ENCODE data around the gene TSKU. TPM values are rescaled to one million over a fixed set of nuclear protein-coding genes. Genes with fewer than 3 reads are reported as not detected.
"Not testable (repeated sequence)": the region's sequence is repeated elsewhere in the genome, so short reads cannot be mapped to it uniquely, and the experiment has no call there.

TSKU gene
- total RNA-seq, 4 donors from 2014 or later = 140 to 385 (median 202) TPM

DNA sequence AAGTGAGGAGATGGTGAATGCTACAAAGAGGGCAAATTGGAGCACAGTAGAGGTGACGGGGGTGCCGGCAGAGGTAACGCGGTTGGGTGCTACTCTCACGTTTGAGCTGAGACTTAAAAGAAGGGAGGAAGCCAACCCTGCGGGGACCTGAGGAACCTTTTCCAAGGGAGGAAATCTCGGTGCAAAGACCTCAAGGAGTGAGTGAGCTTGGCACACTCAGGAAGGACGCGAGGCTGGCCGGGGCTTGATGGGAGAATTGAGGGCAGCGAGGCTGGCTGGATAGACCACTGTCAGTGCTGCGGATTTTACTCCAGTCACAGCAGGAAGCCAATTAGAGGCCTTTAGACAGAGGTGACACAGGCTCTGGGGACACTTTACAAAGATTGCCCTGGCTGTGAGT lies 25.0 kb downstream of the TSKU start:
- H3K27me3 ChIP-seq = no peaks in the 10 kb centered on the region
- TF ChIP-seq POLR2A (IDR thresholded peaks at IDR 0.05) (no peak), EP300 (IDR thresholded peaks at IDR 0.05) (no peak)
- TF ChIP-seq, protein P1, sequence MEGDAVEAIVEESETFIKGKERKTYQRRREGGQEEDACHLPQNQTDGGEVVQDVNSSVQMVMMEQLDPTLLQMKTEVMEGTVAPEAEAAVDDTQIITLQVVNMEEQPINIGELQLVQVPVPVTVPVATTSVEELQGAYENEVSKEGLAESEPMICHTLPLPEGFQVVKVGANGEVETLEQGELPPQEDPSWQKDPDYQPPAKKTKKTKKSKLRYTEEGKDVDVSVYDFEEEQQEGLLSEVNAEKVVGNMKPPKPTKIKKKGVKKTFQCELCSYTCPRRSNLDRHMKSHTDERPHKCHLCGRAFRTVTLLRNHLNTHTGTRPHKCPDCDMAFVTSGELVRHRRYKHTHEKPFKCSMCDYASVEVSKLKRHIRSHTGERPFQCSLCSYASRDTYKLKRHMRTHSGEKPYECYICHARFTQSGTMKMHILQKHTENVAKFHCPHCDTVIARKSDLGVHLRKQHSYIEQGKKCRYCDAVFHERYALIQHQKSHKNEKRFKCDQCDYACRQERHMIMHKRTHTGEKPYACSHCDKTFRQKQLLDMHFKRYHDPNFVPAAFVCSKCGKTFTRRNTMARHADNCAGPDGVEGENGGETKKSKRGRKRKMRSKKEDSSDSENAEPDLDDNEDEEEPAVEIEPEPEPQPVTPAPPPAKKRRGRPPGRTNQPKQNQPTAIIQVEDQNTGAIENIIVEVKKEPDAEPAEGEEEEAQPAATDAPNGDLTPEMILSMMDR (IDR thresholded peaks at IDR 0.05) = no peak
- H3K4me1 ChIP-seq = peaks cover 0 to 34% (median 8%) of the 10 kb centered on the region in 4 donors
- WGBS, 2 donors = 88 to 91% methylated on average over 12 of the region's 12 CpGs
- no peaks in the 10 kb centered on the region for H3K36me3 ChIP-seq
- H3K9me3 ChIP-seq = no peaks in the 10 kb centered on the region
- no peak for DNase-seq (ENCODE audit: low spot score in 2 of 2)
- peak overlapping the region in 2 of 4 donors; percentile 44 to 66 for H3K27ac ChIP-seq
- H3K4me3 ChIP-seq = no peak overlapping the region

DNA sequence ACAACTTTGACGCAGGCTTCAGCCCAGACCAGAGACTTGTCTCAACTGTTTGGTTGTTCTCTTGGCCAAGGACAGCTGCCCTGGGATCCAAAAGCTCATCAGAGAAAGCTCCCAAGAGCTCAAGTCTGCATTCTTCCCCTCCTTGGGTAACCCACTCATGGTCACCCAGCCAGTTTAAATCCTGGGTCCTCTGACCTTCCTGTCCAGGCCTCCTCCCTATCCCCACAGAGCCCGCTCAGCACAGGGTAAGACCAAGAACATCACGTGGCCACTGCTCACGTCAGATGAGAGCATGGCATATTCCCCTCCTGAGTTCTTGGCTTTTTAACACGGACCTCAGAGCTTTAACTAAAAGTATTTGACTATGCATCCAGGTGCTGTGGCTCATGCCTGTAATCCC lies 25.8 kb downstream of the TSKU start:
- no peaks in the 10 kb centered on the region for H3K9me3 ChIP-seq
- DNase-seq (ENCODE audit: low spot score in 2 of 2) = no peak
- WGBS, 2 donors = 87 to 97% methylated on average over 5 of the region's 5 CpGs
- no peaks in the 10 kb centered on the region for H3K36me3 ChIP-seq
- peaks cover 0 to 27% (median 6%) of the 10 kb centered on the region in 4 donors for H3K4me1 ChIP-seq
- no peak overlapping the region for H3K4me3 ChIP-seq
- no peak for TF ChIP-seq POLR2A (IDR thresholded peaks at IDR 0.05)
- no peak for TF ChIP-seq EP300 (IDR thresholded peaks at IDR 0.05)
- TF ChIP-seq, protein P1 (IDR thresholded peaks at IDR 0.05) = no peak
- H3K27ac ChIP-seq = no peak overlapping the region
- H3K27me3 ChIP-seq = no peaks in the 10 kb centered on the region

DNA sequence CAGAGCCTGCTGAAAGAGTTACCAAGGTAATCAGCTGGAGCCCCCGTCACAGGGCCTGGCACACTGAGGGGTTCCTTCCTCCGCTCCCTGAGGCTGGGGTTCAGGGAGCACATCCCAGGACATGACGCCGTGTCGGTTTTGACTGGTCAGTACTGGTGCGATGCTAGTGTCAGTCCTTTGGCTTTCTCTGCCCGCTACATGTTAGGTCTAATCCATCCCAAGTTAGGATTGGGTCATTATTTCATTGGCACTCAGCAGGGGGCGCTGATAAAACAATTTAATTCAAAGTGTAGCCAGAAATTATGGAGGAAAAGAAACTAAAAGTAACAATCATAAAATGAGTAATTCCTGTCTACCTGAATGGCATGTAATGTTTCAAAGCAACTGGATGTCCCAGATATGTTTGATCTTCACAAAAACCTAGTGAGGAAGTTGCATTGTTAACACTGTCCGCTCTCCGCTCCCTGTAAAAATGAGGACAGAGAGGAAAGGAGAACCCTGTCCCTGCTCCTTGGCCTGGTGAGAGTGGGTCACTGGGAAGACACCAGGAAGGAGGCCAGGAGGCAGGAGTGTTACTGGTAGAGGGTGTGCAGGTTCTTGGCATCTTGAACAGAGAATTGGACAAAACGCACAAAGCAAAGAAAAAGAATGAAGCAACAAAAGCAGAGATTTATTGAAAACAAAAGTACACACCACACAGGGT lies 27.1 kb downstream of the TSKU start:
- peak in 1 of 2 donors; percentile 70 for DNase-seq (ENCODE audit: low spot score in 2 of 2)
- Histone ChIP-seq H3K4me1 (peaks cover 0 to 21% (median 4%) of the 10 kb centered on the region in 4 donors), H3K36me3 (no peaks in the 10 kb centered on the region), H3K9me3 (peaks cover 0 to 4% (median 0%) of the 10 kb centered on the region in 4 donors), H3K4me3 (no peak overlapping the region), H3K27me3 (no peaks in the 10 kb centered on the region), H3K27ac (peak overlapping the region in 1 of 4 donors; percentile 17)
- WGBS, 2 donors = 68 to 70% methylated on average over 11 of the region's 11 CpGs
- TF ChIP-seq EP300 (IDR thresholded peaks at IDR 0.05) = no peak
- TF ChIP-seq, protein P1 (IDR thresholded peaks at IDR 0.05) = peak; percentile 35 to 73 (median 52)
- no peak for TF ChIP-seq POLR2A (IDR thresholded peaks at IDR 0.05)

GRCh38 chr11:76811259-76811658 lies 28.1 kb downstream of the TSKU start:
- H3K27ac ChIP-seq = no peak overlapping the region
- no peaks in the 10 kb centered on the region for H3K36me3 ChIP-seq
- peaks cover 0 to 13% (median 4%) of the 10 kb centered on the region in 4 donors for H3K4me1 ChIP-seq
- no peak for DNase-seq (ENCODE audit: low spot score in 2 of 2)
- H3K4me3 ChIP-seq = no peak overlapping the region
- TF ChIP-seq POLR2A (IDR thresholded peaks at IDR 0.05) = no peak
- H3K27me3 ChIP-seq = no peaks in the 10 kb centered on the region
- WGBS, 2 donors = 97 to 99% methylated on average over 4 of the region's 4 CpGs
- H3K9me3 ChIP-seq = peaks cover 0 to 14% (median 0%) of the 10 kb centered on the region in 4 donors

GRCh38 chr11:76814414-76814813 lies 31.3 kb downstream of the TSKU start:
- peaks cover 0 to 22% (median 0%) of the 10 kb centered on the region in 4 donors for H3K9me3 ChIP-seq
- no peaks in the 10 kb centered on the region for H3K4me1 ChIP-seq
- no peak for TF ChIP-seq POLR2A (IDR thresholded peaks at IDR 0.05)
- TF ChIP-seq, protein P1 (IDR thresholded peaks at IDR 0.05) = no peak
- TF ChIP-seq EP300 (IDR thresholded peaks at IDR 0.05) = no peak
- H3K36me3 ChIP-seq = no peaks in the 10 kb centered on the region
- WGBS, 2 donors = 64 to 98% methylated on average over 2 of the region's 2 CpGs
- no peak overlapping the region for H3K4me3 ChIP-seq
- H3K27me3 ChIP-seq = no peaks in the 10 kb centered on the region
- DNase-seq (ENCODE audit: low spot score in 2 of 2) = no peak
- no peak overlapping the region for H3K27ac ChIP-seq

DNA sequence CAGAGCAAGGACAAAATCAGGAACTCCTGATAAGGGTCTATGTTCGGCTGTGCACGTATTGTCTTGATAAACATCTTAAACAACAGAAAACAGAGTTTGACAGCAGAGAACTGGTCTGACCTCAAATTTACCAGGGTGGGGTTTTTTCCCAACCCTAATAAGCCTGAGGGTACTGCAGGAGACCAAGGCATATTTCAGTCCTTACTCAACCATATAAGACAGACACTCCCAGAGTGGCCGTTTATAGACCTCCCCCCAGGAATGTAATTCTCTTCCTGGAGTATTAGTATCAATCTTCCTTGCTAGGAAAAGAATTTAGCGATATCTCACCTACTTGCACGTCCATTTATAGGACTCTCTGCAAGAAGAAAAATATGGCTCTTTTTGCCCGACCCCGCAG lies 32.5 kb downstream of the TSKU start:
- DNase-seq (ENCODE audit: low spot score in 2 of 2); H3K27me3 ChIP-seq; H3K4me3 ChIP-seq; H3K27ac ChIP-seq; H3K4me1 ChIP-seq; H3K36me3 ChIP-seq: not testable (repeated sequence)
- 94 to 96% methylated on average over 7 of the region's 7 CpGs for WGBS, 2 donors
- peaks cover 0 to 22% (median 0%) of the 10 kb centered on the region in 4 donors for H3K9me3 ChIP-seq
